Inflammatory macrophage (primary cell): ENCODE data around the gene PHF14.

ENCODE experiments used
- DNase-seq, 2 donors: peaks; one replicate each; pipeline ENCODE4 v3.0.0-alpha.2; 2020 to 2022

The PHF14 gene

GRCh38 chr7:11172835-11173234, 199.2 kb downstream of the PHF14 start:
- no peak for DNase-seq

DNA sequence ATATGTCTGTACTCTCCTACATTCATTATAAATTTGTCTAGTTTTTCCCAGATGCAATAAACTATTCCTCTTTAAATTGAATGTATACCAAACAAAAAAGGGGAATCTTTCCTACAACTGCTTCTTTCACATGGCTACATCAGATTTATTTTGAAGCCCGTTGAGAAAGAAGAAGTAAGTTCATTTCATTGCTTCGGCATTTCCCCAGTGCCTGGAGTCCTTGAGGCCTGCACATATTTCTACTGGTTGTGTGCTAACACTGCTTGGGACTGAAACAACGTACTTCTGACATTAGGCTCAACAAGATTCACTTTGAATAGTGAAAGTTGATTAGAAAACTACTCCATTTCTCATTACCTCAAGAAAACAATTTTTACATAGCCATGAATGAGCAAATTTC, 201.7 kb downstream of the PHF14 start:
- peak; percentile 47 to 58 for DNase-seq

DNA sequence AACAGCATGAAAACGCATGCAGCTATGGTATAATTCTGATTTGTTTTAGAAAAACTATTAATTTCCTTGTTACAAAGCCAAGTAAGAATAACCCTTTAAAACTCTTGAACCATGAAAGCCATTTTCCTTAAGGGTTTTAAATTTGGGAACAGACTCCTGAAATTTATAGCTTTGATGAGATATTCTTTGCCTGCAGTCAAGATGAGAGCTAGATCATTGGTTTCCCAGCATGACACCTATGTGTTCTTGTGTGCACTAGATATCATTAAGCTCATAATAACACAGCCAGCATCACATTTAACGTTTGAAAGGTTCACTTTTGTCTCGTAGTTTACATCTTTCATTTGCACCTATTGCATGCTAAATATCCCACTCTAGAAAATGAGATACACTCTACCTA, 202.2 kb downstream of the PHF14 start:
- no peak for DNase-seq

DNA sequence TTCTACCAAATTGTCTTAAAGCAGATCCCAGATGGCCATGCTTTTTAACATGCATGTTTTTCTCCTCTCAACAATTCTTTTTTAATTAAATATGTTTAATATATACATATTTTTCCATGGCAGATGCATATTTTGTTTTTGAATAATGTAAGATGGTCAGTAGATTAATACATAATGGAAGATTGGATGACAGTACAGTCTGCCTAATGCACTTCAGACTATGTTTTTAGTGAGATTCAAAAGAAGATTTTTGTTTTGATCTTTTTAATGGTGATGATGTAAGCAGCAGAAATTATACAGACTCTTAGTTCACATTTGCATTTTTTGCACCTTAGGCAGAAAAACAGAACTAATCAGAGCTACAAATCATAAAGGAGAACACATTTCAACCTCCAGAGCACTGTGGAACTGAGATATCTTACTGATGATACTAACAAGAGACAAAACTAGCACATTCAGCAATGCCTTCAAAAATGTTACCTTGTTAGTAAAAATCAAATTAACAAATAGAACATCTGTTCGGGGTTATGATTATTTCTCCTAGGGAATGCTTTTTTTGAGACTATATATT, 203.4 kb downstream of the PHF14 start:
- DNase-seq = no peak

DNA sequence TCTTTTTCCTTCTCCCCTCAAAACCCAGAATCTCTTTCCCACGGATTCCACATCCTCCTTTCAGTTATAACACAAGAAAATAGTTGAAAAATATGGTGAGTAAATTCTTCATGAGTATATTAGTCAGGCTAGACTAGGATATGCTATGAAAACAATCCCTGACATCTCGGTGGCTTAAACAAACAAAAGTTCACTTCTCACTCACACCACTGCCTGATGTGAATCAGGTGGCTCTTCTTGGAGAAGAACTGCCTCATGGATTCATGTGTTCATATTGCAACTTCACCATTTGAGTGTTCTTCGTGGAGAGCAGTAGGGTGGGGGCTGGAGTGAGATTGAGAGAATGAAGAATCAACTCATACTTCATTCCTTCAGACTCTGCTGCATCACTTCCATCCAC, 204.1 kb downstream of the PHF14 start:
- no peak for DNase-seq

GRCh38 chr7:11181590-11181989, 207.9 kb downstream of the PHF14 start:
- DNase-seq = no peak

DNA sequence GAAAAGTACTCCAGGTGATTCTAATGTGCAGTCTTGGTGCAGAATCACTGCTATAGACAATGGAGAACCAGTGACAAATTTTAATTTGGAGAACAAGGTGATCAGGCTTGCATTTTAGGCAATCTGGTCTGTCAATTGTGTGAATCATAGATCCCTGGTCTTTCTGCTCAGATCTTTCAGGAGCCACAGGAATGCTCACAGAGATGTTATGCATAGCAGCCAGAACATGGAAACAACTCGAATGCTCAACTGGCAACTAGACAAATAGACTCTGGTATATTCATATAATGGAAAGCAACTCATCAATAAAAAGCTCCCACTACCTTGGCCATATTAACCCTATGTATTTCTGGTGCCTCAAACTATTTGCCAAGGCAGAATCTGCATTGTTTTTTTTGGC, 209.1 kb downstream of the PHF14 start:
- no peak for DNase-seq

DNA sequence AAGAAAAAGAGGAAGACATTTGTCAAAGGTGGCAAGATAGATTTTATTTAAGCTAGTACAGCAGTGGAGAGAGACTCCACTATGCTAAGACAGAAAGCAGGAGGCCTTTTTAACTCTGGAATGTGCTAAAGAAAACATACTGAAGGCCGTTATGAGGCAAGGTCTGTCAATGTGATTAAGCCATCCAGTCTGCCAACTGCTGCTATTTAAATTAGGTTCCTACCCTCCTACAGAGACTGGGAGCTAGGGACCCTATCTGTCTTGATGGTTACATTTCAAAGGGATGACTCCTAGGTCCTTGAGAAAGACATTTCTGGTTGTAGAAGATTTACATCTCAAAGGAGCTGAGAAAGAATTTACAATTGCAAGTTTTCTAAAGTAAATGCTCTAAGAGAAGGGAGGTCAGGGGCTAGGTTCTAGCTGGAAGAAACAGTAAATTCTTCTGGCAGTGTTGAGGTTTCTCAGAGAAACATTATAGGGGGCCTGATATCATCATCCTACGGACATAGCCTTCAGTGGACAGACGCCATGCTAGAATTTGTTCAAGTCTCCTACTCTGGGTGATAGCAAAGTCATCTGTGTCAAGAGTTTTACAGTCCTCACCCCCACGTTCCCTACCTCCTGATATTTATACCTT, 211.6 kb downstream of the PHF14 start:
- no peak for DNase-seq

DNA sequence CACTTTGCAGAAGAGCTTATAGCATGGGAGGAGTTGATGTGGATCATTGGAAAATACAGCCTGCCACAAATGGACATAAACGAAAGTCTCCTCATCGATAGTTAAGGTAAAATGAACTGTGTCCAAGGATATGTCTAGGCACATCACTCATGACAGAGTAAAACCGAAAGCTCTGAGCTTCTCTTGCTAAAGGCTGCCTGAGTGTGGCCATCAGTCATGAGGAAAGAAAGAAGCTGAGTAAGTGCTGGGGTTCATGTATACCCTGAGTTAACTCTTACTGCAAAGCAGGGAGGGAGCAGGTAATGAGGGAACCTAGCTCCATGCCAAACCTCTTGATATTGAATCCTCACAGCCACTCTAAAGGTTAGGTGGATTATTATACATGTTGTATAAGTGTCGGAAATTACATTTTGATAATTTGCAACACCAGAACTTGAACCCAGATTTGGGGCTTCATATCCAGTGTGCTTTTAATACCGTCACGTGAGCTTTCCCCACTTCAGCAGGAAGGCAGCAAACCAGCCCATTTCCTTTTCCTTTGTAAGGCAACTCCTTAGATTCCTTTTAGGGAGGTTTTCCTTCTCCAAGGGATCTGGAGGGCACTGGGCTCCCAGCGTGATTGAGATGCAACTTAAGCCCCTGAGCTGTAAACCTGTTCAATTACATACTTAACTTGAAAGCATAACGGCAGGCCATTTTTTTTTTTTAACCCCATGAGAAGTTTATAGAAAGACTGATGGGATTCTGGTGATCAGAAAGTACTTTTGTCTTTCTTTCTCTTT, 215.0 kb downstream of the PHF14 start:
- DNase-seq = no peak

GRCh38 chr7:11191081-11191480, 217.4 kb downstream of the PHF14 start:
- no peak for DNase-seq

DNA sequence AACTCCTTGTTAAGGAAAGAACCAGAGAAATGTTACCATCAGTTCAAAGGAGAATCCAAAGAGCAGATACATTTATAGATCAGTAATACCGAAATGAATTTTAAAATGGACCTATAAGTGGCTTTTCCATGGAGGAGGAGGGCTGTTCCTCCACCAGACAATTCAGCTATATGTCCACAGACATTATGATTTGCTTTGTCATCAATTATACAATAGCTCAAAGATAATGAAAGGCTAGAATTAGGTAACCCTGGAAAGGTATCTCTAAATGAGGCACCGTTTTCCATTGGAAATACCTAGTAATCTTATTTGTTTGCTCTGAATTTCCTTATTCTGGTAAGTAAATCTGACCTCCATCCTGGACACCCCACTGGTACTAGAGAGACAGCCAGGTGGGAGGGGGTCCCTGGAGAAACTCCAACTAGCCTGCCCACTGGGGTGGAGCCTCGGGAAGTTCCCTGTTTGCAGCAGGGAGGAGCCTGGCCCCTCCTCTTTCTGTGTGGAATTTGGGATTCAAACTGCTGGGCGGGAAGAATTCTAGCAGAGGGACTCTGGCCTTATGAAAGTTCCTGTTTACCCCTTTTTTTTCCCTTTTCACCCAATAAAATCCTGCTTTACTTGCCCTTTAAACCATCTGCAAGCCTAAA, 218.0 kb downstream of the PHF14 start:
- no peak for DNase-seq

- DNase-seq = no peak
Measured at GRCh38 chr7:11192506-11192905, 218.8 kb downstream of the PHF14 start.

- DNase-seq = no peak
Measured at GRCh38 chr7:11193131-11193867, 219.6 kb downstream of the PHF14 start.

- DNase-seq = no peak
Measured at GRCh38 chr7:11193888-11194287, 220.2 kb downstream of the PHF14 start.

DNA sequence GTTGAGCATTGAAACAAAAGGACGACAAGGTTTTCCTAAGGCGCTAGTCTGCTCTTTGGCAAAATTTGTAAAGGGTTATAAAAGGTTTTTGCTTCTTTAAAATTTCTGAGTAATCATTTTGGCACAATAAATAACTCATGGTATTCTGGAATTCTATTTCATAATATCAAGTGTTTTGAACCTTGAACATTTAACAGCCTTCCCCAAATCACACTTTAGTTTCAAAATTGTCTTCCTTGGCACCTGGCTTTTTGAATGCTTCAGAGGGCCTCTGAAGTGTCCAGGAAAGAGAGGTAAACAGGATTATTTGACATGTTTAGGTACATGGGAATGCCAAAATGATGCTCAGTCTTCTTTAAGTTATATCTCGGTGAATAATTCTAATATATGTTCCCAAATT, 220.8 kb downstream of the PHF14 start:
- no peak for DNase-seq

DNA sequence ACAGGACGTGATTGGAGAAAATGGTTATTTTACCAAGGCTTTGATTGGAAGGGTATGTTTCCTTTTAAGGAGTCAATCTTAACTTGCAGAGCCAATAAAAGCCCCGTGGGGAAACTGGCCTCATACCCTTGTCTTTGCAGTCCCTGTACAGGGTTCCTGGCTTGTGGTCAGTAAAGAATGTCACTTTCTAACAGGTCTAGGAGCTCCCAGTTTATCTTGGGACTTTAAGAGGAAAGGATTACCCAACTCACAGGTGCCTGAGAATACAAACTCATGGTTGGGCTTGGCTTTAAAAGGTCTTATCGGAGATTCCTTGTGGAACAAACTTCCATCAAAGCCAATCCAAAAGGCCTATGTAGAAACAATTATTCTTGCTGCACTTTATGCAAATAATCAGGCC, 221.8 kb downstream of the PHF14 start:
- DNase-seq = no peak

DNA sequence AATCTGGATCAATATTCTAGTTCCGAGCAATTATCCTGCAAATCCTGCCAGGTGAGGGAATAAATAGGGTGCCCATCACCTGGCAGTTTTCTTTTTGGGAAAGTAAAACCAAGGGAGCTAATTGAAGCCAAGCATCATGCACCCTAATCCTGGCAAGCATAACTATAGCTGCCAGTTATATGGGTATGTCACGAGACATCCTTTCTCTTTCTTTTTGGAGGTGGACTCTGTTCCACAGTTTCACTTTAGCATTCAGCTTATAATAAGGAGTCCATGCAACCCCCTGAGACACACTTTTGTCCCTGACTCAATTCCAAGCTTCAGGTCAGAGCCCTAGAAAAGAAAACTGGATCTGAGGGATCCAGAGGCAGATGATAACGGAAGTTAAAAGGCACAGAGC, 222.5 kb downstream of the PHF14 start:
- DNase-seq = no peak

GRCh38 chr7:11203224-11203623, 229.6 kb downstream of the PHF14 start:
- DNase-seq = no peak

- DNase-seq = no peak
Measured at GRCh38 chr7:11203683-11204082, 230.0 kb downstream of the PHF14 start.

DNA sequence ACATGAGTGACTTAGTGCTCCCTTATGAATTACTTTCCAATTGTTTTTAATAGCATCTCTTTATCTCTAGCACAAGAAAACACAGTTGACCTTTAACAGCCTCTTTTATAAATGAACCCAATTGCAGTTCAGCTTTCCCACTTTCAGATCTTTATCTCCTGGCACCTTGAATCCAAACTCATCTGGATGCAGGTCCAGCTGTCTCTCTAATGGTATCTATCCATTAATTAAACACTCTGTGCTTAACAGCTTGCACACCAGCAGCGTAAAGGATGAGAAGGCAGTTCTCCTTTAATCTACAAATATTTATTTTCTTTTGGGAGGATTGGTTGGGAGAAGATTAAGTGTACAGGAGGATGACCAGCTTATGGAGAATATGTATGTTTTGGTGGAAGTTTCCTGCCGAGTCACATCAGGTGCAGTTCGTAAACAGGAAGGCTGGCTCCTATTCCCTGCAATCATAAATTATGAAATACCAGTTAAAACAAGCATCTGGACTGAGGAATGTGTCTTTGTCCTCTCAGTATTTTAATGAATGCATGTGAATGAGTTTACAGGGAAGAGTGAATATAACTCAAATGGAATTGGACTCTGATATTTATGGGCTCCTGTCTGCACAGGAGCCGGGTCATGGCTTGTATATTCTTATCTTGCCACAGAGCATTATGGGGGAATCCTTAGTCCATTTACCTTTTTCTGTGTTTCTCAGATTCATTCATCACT, 232.7 kb downstream of the PHF14 start:
- no peak for DNase-seq

- no peak for DNase-seq
Measured at GRCh38 chr7:11207565-11207964, 233.9 kb downstream of the PHF14 start.

DNA sequence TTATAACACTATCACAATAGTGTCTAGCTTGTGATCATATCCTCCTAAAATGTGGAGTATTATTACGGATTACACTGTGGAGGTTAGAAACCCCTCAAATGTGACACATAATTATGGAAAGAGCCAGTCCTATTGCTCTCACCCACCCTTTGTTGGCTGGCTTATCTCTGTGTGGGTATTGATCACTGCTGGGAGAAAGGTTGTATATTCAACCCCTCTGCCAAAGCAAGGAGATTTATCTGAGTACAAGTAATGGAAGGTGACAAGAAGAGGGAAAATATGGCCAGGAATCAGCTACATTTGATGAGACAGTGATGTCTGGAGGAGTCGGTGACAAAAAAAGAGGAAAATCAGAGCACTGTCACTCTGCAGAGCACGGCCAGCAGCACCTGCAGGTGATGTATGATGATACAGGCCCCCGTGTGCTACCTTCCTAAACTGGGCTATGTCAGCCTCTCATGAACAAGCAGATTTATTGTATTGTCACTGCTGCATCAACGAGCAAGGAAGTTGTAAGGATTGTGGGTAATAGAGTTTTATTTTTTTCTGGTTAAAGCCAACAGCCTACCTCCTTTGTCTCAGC, 235.3 kb downstream of the PHF14 start:
- DNase-seq = no peak
